Parathyroid adenoma (tissue), 2 donors: ENCODE data around the gene GPR42.

Experiments used
- H2AFZ ChIP-seq: fragments of 300-600 bp; sonication (generic); one replicate; pipeline ENCODE4 v1.7.0; 2017; ENCODE audit warnings: antibody characterized with exemption, mild to moderate bottlenecking
- H3K27ac ChIP-seq: fragments of 300-600 bp; sonication (generic); one replicate; pipeline ENCODE4 v1.7.0; 2017
- H3K27me3 ChIP-seq: fragments of 300-600 bp; sonication (generic); one replicate; pipeline ENCODE4 v1.7.0; 2017; ENCODE audit warnings: low read length; ENCODE audit not compliant: control insufficient read depth, insufficient read depth
- H3K36me3 ChIP-seq: fragments of 300-600 bp; sonication (generic); one replicate; pipeline ENCODE4 v1.7.0; 2017; ENCODE audit warnings: low read length; ENCODE audit not compliant: control insufficient read depth, insufficient read depth
- H3K4me1 ChIP-seq: fragments of 300-600 bp; sonication (generic); one replicate; pipeline ENCODE4 v1.7.0; 2017; ENCODE audit warnings: control low read depth
- H3K4me2 ChIP-seq: fragments of 300-600 bp; sonication (generic); one replicate; pipeline ENCODE4 v1.7.0; 2017; ENCODE audit warnings: low read length
- H3K4me3 ChIP-seq: fragments of 300-600 bp; sonication (generic); one replicate; pipeline ENCODE4 v1.7.0; 2017; ENCODE audit warnings: low read depth, low read length
- H3K79me2 ChIP-seq: fragments of 300-600 bp; sonication (generic); one replicate; pipeline ENCODE4 v1.7.0; 2017; ENCODE audit warnings: control low read depth
- H3K9ac ChIP-seq: fragments of 300-600 bp; sonication (generic); one replicate; pipeline ENCODE4 v1.7.0; 2017; ENCODE audit warnings: mild to moderate bottlenecking
- H3K9me3 ChIP-seq: fragments of 300-600 bp; sonication (generic); one replicate; pipeline ENCODE4 v1.7.0; 2017; ENCODE audit warnings: low read length; ENCODE audit not compliant: control insufficient read depth
- CTCF ChIP-seq: fragments of 300-600 bp; sonication (generic); IDR thresholded peaks from one replicate; pipeline ENCODE4 v1.7.0; 2017; ENCODE audit warnings: antibody characterized with exemption, mild to moderate bottlenecking
- donor health status: primary hyperparathyroidism.

GPR42 gene

DNA sequence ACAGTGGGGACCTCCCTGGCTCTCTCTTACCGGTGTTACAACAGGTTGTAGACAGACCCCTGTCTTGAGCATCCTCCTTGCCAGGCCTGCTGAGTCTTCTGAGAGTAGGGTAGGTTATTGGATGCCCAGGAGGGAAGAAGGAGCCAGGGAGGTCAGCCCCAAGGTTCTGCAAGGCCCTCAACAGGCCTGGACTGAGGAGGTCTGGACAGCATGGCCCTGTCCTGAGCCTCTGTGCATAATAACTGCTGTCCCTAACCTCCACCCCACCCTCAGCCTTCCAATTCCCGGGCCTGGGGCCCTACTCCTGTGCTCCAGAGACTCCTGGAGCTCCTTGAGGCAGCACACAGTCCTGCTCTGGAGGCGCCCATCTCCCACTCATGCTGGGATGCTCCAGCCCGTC lies 41.5 kb upstream of the GPR42 start:
- H3K27ac ChIP-seq = no peak overlapping the region
- H3K4me1 ChIP-seq = no peaks in the 10 kb centered on the region
- H3K4me2 ChIP-seq = no peak overlapping the region
- no peaks in the 10 kb centered on the region for H3K27me3 ChIP-seq
- H3K9ac ChIP-seq = no peak overlapping the region
- no peaks in the 10 kb centered on the region for H3K36me3 ChIP-seq
- H2AFZ ChIP-seq = no peak overlapping the region
- no peak overlapping the region for H3K4me3 ChIP-seq
- H3K79me2 ChIP-seq = no peaks in the 10 kb centered on the region
- TF ChIP-seq CTCF = no peak
- H3K9me3 ChIP-seq = no peaks in the 10 kb centered on the region

DNA sequence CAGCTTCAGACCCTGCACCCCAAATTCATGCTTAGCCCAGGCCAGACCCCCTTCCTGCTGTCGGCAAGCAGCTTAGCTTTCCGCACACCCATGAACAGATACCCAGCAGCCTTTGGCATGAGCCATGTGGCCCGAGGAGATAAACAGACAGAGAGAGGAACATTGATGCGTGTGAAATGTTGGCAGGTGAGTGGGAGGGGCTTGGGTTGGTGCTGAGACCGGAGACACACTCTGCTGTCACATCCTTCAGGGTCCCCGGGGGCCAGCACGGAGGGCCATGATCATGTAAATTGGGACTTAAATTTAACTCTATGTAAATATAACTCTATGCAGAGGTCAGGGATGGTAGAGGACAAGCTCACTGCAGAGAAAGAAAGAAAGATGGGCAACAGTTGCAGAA lies 40.4 kb upstream of the GPR42 start:
- Histone ChIP-seq H3K4me1 (no peaks in the 10 kb centered on the region), H3K27me3 (no peaks in the 10 kb centered on the region), H2AFZ (no peak overlapping the region), H3K27ac (no peak overlapping the region), H3K9ac (no peak overlapping the region), H3K9me3 (no peaks in the 10 kb centered on the region), H3K79me2 (no peaks in the 10 kb centered on the region), H3K4me3 (no peak overlapping the region), H3K36me3 (no peaks in the 10 kb centered on the region), H3K4me2 (no peak overlapping the region)
- no peak for TF ChIP-seq CTCF

DNA sequence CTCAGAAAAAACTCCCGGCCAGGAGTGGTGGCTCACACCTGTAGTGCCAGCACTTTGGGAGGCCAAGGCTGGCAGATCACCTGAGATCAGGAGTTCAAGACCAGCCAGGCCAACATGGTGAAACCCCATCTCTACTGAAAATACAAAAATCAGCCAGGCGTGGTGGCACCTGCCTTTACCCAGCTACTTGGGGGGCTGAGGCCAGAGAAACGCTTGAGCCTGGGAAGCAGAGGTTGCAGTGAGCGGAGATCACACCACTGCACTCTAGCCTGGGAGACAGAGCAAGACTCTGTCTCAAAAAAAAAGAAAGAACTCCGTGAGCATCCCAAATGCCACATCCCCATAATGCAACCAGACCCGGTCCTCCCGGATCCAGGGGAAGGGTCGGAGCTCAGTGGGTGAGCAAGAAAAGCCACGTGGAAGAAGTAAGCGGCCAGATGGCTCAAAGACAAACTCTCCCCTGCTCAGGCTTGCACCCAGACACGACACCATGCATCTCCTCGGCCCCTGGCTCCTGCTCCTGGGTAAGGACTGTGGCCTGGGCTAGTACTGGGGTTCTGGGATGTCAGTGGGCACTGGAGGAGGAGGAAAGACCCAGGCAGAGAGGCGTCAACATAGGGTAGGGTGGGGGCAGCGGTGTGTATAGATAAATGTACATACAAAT lies 39.2 kb upstream of the GPR42 start:
- Histone ChIP-seq H3K9ac (no peak overlapping the region), H3K79me2 (no peaks in the 10 kb centered on the region), H2AFZ (no peak overlapping the region), H3K4me3 (no peak overlapping the region), H3K9me3 (no peaks in the 10 kb centered on the region), H3K4me2 (no peak overlapping the region), H3K27ac (no peak overlapping the region), H3K4me1 (no peaks in the 10 kb centered on the region), H3K36me3 (no peaks in the 10 kb centered on the region), H3K27me3 (no peaks in the 10 kb centered on the region)
- no peak for TF ChIP-seq CTCF

GRCh38 chr19:35332817-35333216 lies 38.1 kb upstream of the GPR42 start:
- Histone ChIP-seq H2AFZ (no peak overlapping the region), H3K9me3 (no peaks in the 10 kb centered on the region), H3K4me3 (no peak overlapping the region), H3K79me2 (no peaks in the 10 kb centered on the region), H3K27me3 (no peaks in the 10 kb centered on the region), H3K9ac (no peak overlapping the region), H3K4me1 (no peaks in the 10 kb centered on the region), H3K36me3 (no peaks in the 10 kb centered on the region), H3K4me2 (no peak overlapping the region), H3K27ac (no peak overlapping the region)
- TF ChIP-seq CTCF = no peak

DNA sequence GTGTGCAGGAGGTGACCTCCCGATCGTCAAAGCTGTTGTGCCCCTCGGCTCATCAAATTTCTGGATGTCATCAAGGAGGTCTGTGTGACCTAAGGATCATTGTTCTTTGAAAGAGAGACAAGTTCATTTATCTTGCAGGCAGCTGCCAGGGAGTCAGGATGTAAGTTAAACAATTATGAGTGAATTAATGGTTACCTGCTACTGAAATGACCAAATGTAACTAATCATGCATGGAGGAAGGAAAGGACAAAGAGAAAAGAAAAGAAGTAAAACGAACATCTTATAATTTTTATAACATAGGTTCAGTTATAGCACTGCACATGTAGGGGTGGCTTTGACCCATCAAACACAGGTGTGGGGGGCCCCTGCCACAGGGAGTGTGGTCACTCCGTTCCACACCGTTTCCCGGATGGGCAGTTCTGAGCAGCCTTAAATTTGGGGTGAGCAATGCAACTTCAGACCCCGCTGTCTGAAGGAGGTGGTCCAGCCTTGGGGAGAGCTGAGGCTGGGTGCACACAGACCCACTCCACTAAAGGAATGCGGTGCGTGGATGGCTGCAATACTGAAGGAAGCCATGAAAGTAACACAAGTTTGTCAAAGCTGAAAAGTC lies 36.6 kb upstream of the GPR42 start:
- no peak overlapping the region for H3K9ac ChIP-seq
- H3K4me2 ChIP-seq = no peak overlapping the region
- no peaks in the 10 kb centered on the region for H3K36me3 ChIP-seq
- no peaks in the 10 kb centered on the region for H3K9me3 ChIP-seq
- H3K79me2 ChIP-seq = no peaks in the 10 kb centered on the region
- H3K27me3 ChIP-seq = no peaks in the 10 kb centered on the region
- no peak overlapping the region for H3K4me3 ChIP-seq
- no peak for TF ChIP-seq CTCF
- no peaks in the 10 kb centered on the region for H3K4me1 ChIP-seq
- no peak overlapping the region for H3K27ac ChIP-seq
- no peak overlapping the region for H2AFZ ChIP-seq
